ENCODE results near the gene NDUFB5. TPM values are rescaled to one million over a fixed set of nuclear protein-coding genes. Genes with fewer than 3 reads are reported as not detected.

The NDUFB5 gene
- total RNA-seq, 1 experiment from 2014 or later: 116 TPM

DNA sequence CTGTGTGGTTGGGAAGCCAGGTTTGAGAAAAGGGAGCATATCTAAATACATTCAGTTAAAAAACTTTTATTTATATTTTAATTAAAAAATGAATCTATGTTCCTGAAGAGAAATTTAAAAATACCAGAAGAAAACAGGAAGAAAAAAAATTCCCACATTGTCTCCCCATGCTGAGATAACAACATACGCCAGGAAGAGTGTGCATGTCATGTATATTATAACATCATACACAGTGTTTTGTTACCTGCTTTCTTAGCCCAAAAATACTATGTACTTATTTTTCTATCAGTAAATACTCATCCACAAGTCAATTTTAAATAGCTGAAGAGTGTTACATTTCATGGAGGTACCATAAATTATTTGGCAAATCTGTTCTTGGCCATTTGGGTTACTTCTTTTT is 66.7 kb downstream of the NDUFB5 start (continued):
- TF ChIP-seq MAX (IDR thresholded peaks at IDR 0.05) (no peak), SP1 (IDR thresholded peaks at IDR 0.05; ENCODE audit: low read depth) (no peak)

GRCh38 chr3:179671747-179672242 is 67.2 kb downstream of the NDUFB5 start:
- no peak overlapping the region for H3K9ac ChIP-seq (ENCODE audit: low read length)
- no peak for DNase-seq (ENCODE audit: low read depth, low spot score)
- CTCF ChIA-PET: interaction anchor here (1.2 kb wide), 1 partner anchor 11 kb away, joined by 3 read pairs; no protein-coding TSS in a partner anchor

More at GRCh38 chr3:179671747-179672242, 67.2 kb downstream of the NDUFB5 start:
- BruUV-seq (replicated peaks): no TSS peak
- no peak overlapping the region for H3K4me3 ChIP-seq (replicated peaks in 1 of 2; ENCODE audit: low read depth in 1 of 2, low read length in 2 of 2)
- H3K4me1 ChIP-seq (ENCODE audit: control insufficient read depth in 1 of 2, insufficient read depth in 2 of 2, low read length in 2 of 2): peaks cover 11 to 33% of the 10 kb centered on the region in 2 experiments
- ChIA-PET RAD21 (ENCODE audit: low non-redundant PET in 1 of 2, low total read pairs in 2 of 2, uncharacterized antibody in 2 of 2, unreplicated experiment in 2 of 2) (no interaction called here), POLR2A (no interaction called here)
- H3K9me3 ChIP-seq (ENCODE audit: control insufficient read depth in 1 of 2, insufficient read depth in 1 of 2, low read depth in 1 of 2, low read length in 2 of 2): no peaks in the 10 kb centered on the region
- H4K20me1 ChIP-seq (ENCODE audit: insufficient read depth): no peaks in the 10 kb centered on the region
- H3K36me3 ChIP-seq (ENCODE audit: control insufficient read depth in 1 of 2, insufficient read depth in 2 of 2, low read length in 2 of 2): no peaks in the 10 kb centered on the region
- no peaks in the 10 kb centered on the region for H3K27me3 ChIP-seq (ENCODE audit: insufficient read depth, low read length)
- no peak for ATAC-seq
- no peak overlapping the region for H2AFZ ChIP-seq (ENCODE audit: low read depth, low read length, poor library complexity, severe bottlenecking)
- no peak overlapping the region for H3K4me2 ChIP-seq (ENCODE audit: low read length)
- intact Hi-C loops (cut with micrococcal nuclease): no loop called here
- H3K27ac ChIP-seq (ENCODE audit: low read depth, low read length): no peak overlapping the region
- H3K79me2 ChIP-seq (ENCODE audit: insufficient read depth, low read length): peaks cover 88% of the 10 kb centered on the region
- H3K9me2 ChIP-seq (ENCODE audit: insufficient read depth): no peaks in the 10 kb centered on the region
- TF ChIP-seq, protein P1, sequence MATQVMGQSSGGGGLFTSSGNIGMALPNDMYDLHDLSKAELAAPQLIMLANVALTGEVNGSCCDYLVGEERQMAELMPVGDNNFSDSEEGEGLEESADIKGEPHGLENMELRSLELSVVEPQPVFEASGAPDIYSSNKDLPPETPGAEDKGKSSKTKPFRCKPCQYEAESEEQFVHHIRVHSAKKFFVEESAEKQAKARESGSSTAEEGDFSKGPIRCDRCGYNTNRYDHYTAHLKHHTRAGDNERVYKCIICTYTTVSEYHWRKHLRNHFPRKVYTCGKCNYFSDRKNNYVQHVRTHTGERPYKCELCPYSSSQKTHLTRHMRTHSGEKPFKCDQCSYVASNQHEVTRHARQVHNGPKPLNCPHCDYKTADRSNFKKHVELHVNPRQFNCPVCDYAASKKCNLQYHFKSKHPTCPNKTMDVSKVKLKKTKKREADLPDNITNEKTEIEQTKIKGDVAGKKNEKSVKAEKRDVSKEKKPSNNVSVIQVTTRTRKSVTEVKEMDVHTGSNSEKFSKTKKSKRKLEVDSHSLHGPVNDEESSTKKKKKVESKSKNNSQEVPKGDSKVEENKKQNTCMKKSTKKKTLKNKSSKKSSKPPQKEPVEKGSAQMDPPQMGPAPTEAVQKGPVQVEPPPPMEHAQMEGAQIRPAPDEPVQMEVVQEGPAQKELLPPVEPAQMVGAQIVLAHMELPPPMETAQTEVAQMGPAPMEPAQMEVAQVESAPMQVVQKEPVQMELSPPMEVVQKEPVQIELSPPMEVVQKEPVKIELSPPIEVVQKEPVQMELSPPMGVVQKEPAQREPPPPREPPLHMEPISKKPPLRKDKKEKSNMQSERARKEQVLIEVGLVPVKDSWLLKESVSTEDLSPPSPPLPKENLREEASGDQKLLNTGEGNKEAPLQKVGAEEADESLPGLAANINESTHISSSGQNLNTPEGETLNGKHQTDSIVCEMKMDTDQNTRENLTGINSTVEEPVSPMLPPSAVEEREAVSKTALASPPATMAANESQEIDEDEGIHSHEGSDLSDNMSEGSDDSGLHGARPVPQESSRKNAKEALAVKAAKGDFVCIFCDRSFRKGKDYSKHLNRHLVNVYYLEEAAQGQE (IDR thresholded peaks at IDR 0.05; ENCODE audit: low read depth): no peak
- TF ChIP-seq JUND (IDR thresholded peaks at IDR 0.05) (no peak), YY1 (IDR thresholded peaks at IDR 0.05; ENCODE audit: extremely low read depth, insufficient replicate concordance, low read depth, low read length) (no peak), TCF7L2 (IDR thresholded peaks at IDR 0.05; ENCODE audit: borderline replicate concordance, extremely low read depth, insufficient read depth, insufficient read length) (no peak), EZH2 (IDR thresholded peaks at IDR 0.05) (no peak), POLR2AphosphoS5 (IDR thresholded peaks at IDR 0.05; ENCODE audit: low read depth, low read length) (no peak)
